Activated B cell treated with CpG ODN at 0.5 μM for 24 hours (primary cell): ENCODE measurements around the gene RAD9A. TPM values are rescaled to one million over a fixed set of nuclear protein-coding genes. Genes with fewer than 3 reads are reported as not detected.

Source experiments
- ATAC-seq: fragments of 200-7000 bp; cut with Tn5 transposase; one replicate; pipeline ENCODE4 v1.10.0; 2021; ENCODE audit warnings: low read depth, mild to moderate bottlenecking, moderate library complexity
- CTCF ChIA-PET: fragments of 350-600 bp; sonication (Branson Sonifier 250); formaldehyde crosslinking; loops from one replicate; lab custom pipeline; 2021; ENCODE audit warnings: antibody characterized with exemption; lab: Charles Lee
- POLR2A ChIA-PET: fragments of 350-600 bp; sonication (Branson Sonifier 250); formaldehyde crosslinking; loops from one replicate; lab custom pipeline; 2021; ENCODE audit warnings: antibody characterized with exemption; lab: Charles Lee
- DNase-seq: peaks from one replicate; pipeline ENCODE4 v3.0.0; 2022
- H3K27ac Mint-ChIP-seq: one replicate; pipeline ENCODE4 v1.8.0; 2020; ENCODE audit warnings: mixed read lengths
- H3K27me3 Mint-ChIP-seq: one replicate; pipeline ENCODE4 v1.8.0; 2021; ENCODE audit warnings: mixed read lengths
- H3K36me3 Mint-ChIP-seq: one replicate; pipeline ENCODE4 v1.8.0; 2021; ENCODE audit warnings: low read depth, mixed read lengths
- H3K4me1 Mint-ChIP-seq: one replicate; pipeline ENCODE4 v1.8.0; 2021; ENCODE audit warnings: mixed read lengths
- H3K4me3 Mint-ChIP-seq: one replicate; pipeline ENCODE4 v1.8.0; 2020; ENCODE audit warnings: mild to moderate bottlenecking, mixed read lengths
- H3K9me3 Mint-ChIP-seq: one replicate; pipeline ENCODE4 v1.8.0; 2020; ENCODE audit warnings: mixed read lengths
- CTCF ChIP-seq: fragments of 200-600 bp; IDR thresholded peaks from one replicate; pipeline ENCODE4 v1.8.0; 2022; ENCODE audit warnings: antibody characterized with exemption, mild to moderate bottlenecking
- intact Hi-C: fragments of 100-400 bp; cut with micrococcal nuclease; formaldehyde crosslinking; loops from one replicate; pipeline ENCODE4 v1.15.1; 2024
- total RNA-seq: library from RNA; stranded (reverse); gene quantifications from 2 replicates; pipeline ENCODE4 v1.2.3, GENCODE V29; 2022

Gene RAD9A
- total RNA-seq, 1 donor from 2014 or later = 35.2 TPM

GRCh38 chr11:67368621-67369020 is 23.2 kb upstream of the RAD9A start:
- peak; percentile 7 for ATAC-seq
- ChIA-PET POLR2A (interaction anchor here (0.6 to 26.4 kb wide), 10 partner anchors 7 to 238 kb away, joined by 3 to 1307 read pairs (median 6); partner anchors contain the start of genes CLCF1, POLD4, PTPRCAP and TBC1D10C), CTCF (interaction anchor here (0.5 to 22.6 kb wide), 4 partner anchors 8 to 43 kb away, joined by 3 to 735 read pairs (median 38); partner anchors contain the start of gene POLD4)
- no peak for DNase-seq
- Mint-ChIP-seq H3K27ac (peak overlapping the region; percentile 82), H3K4me1 (peaks cover 82% of the 10 kb centered on the region), H3K4me3 (peak overlapping the region; percentile 77), H3K27me3 (no peaks in the 10 kb centered on the region), H3K36me3 (peaks cover 56% of the 10 kb centered on the region), H3K9me3 (no peaks in the 10 kb centered on the region)
- TF ChIP-seq CTCF = no peak
- intact Hi-C loops = no loop called here

- ChIA-PET POLR2A (interaction anchor here (0.6 to 26.4 kb wide), 14 partner anchors 7 to 746 kb away, joined by 3 to 1307 read pairs (median 4); partner anchors contain the start of genes ANKRD13D, CLCF1, PITPNM1 and POLD4), CTCF (interaction anchor here (0.5 to 22.6 kb wide), 6 partner anchors 8 to 1058 kb away, joined by 3 to 735 read pairs (median 26); partner anchors contain the start of gene POLD4)
- TF ChIP-seq CTCF = no peak
- no peaks in the 10 kb centered on the region for H3K9me3 Mint-ChIP-seq
- peak overlapping the region; percentile 82 for H3K27ac Mint-ChIP-seq
- peak overlapping the region; percentile 77 for H3K4me3 Mint-ChIP-seq
- peaks cover 51% of the 10 kb centered on the region for H3K36me3 Mint-ChIP-seq
- peaks cover 81% of the 10 kb centered on the region for H3K4me1 Mint-ChIP-seq
- intact Hi-C loops = no loop called here
- ATAC-seq (no peak), DNase-seq (no peak)
- no peaks in the 10 kb centered on the region for H3K27me3 Mint-ChIP-seq
These were observed 22.5 kb upstream of the RAD9A start for GRCh38 chr11:67369275-67369674.

- peak overlapping the region; percentile 77 for H3K4me3 Mint-ChIP-seq
These were observed 21.9 kb upstream of the RAD9A start for GRCh38 chr11:67369801-67370284.

GRCh38 chr11:67370351-67371076 is 21.3 kb upstream of the RAD9A start:
- peaks cover 77% of the 10 kb centered on the region for H3K4me1 Mint-ChIP-seq
- CTCF ChIA-PET = interaction anchor here (1.1 to 22.6 kb wide), 7 partner anchors 9 to 108 kb away, joined by 3 to 735 read pairs (median 21); partner anchors contain the start of genes POLD4 and RAD9A
- no peaks in the 10 kb centered on the region for H3K27me3 Mint-ChIP-seq
- no peak for TF ChIP-seq CTCF
- intact Hi-C loops = no loop called here
- POLR2A ChIA-PET = interaction anchor here (0.6 to 26.4 kb wide), 19 partner anchors 6 to 851 kb away, joined by 3 to 1307 read pairs (median 6); partner anchors contain the start of genes ANKRD13D, CLCF1, PITPNM1 and POLD4
- DNase-seq (no peak), ATAC-seq (no peak)
- peaks cover 39% of the 10 kb centered on the region for H3K36me3 Mint-ChIP-seq
- H3K4me3 Mint-ChIP-seq = peak overlapping the region; percentile 77
- H3K27ac Mint-ChIP-seq = peak overlapping the region; percentile 60
- H3K9me3 Mint-ChIP-seq = no peaks in the 10 kb centered on the region

More at GRCh38 chr11:67369801-67370284, 21.9 kb upstream of the RAD9A start:
- Mint-ChIP-seq H3K27me3 (no peaks in the 10 kb centered on the region), H3K4me1 (peaks cover 81% of the 10 kb centered on the region), H3K36me3 (peaks cover 45% of the 10 kb centered on the region), H3K27ac (peak overlapping the region; percentile 66), H3K9me3 (no peaks in the 10 kb centered on the region)
- CTCF ChIA-PET = interaction anchor here (0.8 to 22.6 kb wide), 6 partner anchors 8 to 1057 kb away, joined by 3 to 735 read pairs (median 26); partner anchors contain the start of gene POLD4
- POLR2A ChIA-PET = interaction anchor here (0.7 to 26.4 kb wide), 15 partner anchors 7 to 747 kb away, joined by 3 to 1307 read pairs (median 5); partner anchors contain the start of genes ANKRD13D, CLCF1, PITPNM1 and POLD4
- DNase-seq = no peak
- intact Hi-C loops = no loop called here
- ATAC-seq = no peak
- TF ChIP-seq CTCF = no peak
